ENCODE results near the gene ZNF558.

- TF ChIP-seq CTCF (conservative IDR thresholded peaks at IDR 0.05; ENCODE audit: low read depth, low read length): no peak
- no peak for TF ChIP-seq EZH2phosphoT487 (IDR thresholded peaks at IDR 0.05; ENCODE audit: borderline replicate concordance, low read length)
These were observed 18.4 kb upstream of the ZNF558 start for GRCh38 chr19:8850488-8850887.
